ENCODE data around the gene RUBCNL.
"Not testable (repeated sequence)": the region's sequence is repeated elsewhere in the genome, so short reads cannot be mapped to it uniquely, and the experiment has no call there.

Gene RUBCNL, protein sequence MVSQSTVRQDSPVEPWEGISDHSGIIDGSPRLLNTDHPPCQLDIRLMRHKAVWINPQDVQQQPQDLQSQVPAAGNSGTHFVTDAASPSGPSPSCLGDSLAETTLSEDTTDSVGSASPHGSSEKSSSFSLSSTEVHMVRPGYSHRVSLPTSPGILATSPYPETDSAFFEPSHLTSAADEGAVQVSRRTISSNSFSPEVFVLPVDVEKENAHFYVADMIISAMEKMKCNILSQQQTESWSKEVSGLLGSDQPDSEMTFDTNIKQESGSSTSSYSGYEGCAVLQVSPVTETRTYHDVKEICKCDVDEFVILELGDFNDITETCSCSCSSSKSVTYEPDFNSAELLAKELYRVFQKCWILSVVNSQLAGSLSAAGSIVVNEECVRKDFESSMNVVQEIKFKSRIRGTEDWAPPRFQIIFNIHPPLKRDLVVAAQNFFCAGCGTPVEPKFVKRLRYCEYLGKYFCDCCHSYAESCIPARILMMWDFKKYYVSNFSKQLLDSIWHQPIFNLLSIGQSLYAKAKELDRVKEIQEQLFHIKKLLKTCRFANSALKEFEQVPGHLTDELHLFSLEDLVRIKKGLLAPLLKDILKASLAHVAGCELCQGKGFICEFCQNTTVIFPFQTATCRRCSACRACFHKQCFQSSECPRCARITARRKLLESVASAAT

DNA sequence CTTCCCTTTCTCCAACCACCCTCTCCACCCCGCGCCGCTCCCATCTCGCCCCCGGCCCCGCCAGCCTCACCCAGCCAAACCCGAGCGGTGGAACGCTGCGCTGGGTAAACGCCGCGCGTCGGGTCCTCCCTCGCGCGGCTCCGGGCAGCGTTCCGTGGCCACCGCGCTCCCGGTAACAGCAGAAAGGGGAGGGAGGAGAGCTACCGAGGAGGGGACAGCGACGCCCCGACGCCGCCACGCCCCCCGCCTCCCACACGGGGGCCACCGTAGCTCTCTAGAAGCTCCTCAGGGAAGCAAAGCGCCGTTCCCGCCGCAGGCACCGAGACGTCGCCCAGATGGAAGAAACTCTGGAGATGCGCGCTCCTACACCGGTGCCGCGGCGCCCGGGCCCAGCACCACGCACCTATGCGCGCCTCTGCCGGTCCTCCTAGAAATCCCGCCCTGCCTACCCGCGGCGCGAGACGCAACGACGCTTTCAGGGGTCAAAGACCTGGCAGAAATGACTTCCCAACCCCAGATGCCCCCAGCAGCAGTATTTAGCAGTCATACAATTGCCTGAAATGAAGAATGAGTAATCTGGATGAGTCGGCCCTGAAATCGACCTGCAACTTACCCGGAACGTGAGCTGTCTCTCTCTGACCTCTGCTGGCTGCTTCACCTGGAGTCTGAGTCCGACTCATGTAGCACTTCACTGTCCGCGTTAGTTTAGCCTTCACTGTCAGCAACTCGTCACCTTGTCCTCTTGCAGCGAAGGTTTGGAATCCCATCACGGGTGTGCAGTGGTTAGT is at the start of gene RUBCNL:
RUBCNL (minus strand) TSS at position 189 of the 788 bp plus-strand sequence. CDS start 14,777 bp downstream, outside the sequence.
- DNase-seq (ENCODE audit: low spot score), result no peak

DNA sequence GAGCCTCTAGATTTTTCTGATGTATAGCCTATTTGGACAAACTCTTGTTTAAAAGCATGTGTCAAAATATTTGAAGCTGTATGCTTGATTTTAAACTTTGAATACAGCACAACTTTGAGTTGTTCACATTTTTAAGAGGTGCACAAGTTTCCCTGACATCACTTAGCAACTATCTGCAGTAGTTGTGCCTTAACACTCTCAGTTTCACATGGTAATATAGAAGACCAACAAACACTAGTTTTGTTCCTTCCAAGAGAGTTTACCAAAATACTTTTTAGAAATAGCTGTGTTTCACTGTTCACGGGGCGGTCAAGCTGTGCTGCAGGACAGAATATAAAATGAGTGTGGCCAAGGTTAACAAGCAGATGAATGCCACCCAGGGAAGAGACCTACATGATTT is 42.5 kb upstream of the RUBCNL start:
- DNase-seq (ENCODE audit: low spot score), result not testable (repeated sequence)

DNA sequence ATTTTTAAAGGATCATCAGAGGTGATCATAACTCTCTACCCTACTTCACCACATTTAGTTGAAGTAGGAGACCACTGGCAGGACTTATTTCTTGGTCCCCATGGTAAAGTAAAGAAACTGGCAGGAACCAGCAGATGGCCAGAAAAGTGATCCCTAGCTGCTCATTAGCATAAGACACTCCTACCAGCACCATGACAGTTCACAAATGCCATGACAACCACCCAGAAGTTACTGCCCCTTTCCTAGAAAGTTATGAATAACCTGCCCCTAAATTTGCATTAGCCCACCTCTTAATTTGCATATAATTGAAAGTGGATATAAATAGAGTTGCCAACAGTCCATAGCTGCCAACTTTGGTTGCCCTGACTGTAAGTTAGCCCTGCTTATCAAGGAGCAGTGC is 18.4 kb upstream of the RUBCNL start:
- no peak for DNase-seq (ENCODE audit: low spot score)

DNA sequence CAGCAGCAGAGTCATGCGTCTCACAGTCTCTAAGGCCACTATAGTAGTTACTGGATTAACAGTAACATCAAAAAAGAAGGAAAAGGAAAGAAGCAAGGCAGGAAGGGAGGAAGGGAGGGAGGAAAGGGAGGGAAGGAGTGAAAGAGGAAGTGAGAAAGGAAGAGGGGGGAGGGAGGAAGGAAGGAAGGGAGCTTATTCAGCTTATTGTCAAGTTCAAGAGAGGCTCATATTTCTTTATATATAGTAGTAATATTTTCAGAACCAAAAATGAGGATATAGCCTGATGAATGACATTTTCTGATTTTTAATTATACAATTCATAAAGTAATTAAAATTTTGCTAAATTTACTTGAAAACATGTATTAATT is 17.7 kb upstream of the RUBCNL start:
- no peak for DNase-seq (ENCODE audit: low spot score)

DNA sequence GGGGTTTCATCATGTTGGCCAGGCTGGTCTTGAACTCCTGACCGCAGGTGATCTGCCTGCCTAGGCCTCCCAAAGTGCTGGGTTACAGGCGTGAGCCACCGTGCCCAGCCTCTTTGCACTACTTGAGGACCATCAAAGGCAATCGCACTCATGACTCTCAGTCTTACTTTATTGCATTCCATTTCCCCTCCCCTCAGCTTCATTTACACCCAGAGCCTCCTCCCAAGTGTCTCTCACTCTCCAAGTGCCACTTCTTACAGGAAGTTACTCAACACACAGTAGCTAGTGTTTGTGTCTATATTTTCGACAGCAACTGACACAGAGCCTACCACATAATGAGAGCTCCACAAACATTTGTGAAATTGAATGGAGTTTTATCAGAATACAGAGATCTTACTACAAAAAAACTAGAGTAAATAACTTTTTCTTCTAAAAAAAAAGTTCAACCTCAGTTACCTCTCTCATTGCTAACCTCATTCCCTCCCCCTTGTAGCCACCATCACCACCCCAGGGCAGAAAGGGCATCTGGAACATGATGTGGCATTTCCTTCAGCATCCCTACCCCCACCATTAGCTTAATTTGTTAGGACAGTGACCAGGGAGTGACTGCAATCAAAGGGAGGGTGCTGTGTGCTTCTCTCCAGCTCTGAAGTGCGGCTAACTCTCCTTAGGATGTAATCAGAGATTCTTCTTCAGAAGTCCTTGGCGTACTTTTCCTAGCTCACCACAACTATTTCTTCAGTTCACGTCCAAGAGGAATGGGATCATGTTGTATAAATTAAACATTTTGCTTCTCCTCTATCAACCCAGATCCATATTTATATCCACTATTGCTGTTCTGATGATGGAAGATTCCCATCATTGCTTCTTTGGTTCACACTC is 17.0 kb upstream of the RUBCNL start:
- DNase-seq (ENCODE audit: low spot score), result peak; percentile 15

DNA sequence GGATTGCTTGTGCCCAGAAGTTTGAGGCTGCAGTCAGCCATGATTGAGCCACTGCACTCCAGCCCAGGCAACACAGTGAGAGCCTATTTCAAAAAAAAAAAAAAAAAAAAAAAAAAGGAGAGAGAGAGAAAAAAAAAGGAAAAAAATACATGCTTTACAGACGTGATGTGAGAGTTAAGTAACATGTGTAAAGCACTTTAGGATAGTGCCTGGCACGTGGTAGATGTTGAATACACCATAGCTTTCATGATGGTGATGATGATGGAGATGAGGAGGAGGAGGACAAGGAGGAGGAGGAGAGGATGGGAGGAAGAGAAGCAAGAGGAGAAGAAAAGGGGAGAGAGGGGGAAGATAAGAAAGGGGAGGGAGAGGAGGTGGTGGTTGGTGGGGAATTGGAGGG is 15.1 kb upstream of the RUBCNL start:
- no peak for DNase-seq (ENCODE audit: low spot score)

DNA sequence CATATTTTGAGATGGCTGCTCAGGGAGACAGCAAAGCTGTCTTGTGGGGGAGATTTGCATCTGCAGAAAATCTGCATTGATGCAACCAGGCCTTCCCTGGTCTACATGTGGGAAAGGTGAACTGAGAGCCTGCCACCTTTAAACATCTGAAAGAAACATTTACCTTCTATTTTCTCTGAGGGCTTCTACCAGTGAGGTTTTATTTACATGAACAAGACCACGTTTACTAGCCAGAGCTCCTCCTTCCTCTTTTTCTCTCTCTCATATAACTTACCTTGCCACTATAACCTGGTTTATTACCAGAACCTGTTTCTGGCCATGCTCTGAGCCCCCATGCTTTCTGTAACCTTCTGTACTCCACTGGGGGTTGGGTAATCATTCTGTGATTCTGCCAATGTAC is 14.4 kb upstream of the RUBCNL start:
- DNase-seq (ENCODE audit: low spot score), result no peak

DNA sequence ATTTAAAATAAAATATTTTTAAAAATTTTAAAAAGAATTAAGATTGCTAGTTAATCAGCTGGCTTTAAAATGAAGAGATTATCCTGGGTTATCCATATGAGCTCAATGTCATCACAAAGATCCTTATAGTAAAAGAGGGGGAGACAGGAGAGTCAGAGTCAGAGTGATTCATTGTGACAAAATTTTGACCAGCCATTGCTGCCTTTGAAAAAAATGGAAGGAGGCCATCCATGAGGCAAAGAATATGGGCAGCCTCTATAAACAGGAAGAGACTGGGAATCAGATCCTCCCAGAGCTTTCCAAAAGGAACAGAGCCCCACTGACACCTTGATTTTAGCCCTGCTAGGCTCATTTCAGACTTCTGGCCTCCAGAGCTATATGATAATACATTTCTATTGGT is 9.3 kb upstream of the RUBCNL start:
- no peak for DNase-seq (ENCODE audit: low spot score)

DNA sequence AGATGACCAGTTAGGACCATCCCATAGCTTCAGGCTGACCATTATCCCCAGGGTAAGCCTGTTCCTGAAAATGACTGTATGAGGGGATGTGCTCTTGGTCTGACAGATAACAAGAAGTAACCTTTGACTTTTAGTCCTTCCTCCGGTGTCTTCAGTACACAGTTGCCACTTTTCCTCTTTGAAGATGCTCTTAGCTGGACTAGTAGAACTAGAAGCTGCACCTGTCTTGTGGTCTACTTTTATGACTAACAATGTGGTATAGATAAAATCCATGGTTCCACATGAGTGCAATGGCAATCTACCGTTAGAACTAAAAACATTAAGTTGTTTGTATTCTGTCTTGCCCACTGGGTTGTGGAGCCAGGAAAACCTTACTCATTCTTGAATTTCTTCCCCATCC is 5.9 kb upstream of the RUBCNL start:
- no peak for DNase-seq (ENCODE audit: low spot score)

DNA sequence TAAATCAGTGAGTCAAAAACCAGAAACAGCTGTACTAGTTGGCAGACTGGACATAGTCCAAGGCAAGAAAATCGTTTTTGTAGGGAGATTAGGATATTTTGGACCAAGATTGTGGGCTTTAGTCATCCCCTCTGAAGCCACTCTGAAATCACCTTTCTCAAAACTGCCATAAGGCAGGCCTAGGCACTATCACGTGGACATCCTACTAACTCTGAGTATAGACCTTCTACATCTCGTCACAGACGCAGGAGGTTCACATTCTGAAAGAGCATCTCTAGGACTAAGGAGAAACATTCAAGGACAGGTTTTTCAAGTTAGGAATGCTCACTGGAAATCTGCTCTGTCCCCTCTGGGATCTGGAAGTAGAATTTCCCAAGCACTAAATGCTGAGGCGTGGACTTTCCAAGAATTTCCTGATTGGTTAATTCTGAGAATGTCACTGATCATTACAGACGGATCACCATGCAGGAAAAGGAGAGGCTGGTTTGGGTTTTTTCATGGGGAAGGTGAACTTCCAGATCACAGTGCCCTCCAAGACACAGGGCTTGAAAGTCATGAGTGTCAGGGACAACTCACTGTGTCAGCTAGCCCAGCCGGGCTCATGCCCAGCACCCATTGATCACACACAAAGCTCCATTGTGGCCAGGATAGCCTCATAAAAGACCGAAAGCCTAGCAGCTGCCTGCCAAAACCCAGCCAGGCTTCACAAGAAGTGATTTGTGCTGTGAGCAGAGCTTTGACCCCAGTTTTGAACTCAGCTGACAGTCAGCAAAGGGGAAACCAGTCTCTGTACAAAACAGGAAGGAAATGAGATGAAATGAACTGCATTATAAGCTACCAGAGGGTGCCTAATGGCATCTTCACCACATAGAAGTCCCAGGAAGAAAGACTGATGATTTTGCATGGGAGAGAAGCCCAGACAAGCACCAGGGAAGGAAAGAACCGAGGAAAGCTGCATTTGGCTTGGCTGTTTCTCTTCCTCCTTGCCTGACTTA is 2.7 kb upstream of the RUBCNL start:
- DNase-seq (ENCODE audit: low spot score), result peak; percentile 4

DNA sequence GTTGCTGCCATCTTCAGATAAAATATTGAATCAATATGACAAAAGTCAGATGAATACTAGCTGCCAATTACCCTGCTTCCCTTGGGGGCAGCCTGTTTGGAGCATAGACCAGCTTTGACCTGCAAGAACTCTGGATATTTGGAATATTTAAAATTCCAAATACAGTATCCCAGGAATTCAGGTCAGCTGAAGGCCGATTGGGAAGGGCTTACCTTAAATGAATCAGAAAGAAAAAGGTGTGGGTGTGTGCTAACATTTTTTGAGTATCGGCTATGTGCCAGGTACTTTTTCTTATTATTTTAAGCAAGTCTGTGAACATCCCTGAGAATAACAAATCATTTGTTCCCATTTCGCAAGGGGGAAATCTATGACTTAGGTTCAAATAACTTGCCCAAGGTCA is 1.8 kb upstream of the RUBCNL start:
- no peak for DNase-seq (ENCODE audit: low spot score)

DNA sequence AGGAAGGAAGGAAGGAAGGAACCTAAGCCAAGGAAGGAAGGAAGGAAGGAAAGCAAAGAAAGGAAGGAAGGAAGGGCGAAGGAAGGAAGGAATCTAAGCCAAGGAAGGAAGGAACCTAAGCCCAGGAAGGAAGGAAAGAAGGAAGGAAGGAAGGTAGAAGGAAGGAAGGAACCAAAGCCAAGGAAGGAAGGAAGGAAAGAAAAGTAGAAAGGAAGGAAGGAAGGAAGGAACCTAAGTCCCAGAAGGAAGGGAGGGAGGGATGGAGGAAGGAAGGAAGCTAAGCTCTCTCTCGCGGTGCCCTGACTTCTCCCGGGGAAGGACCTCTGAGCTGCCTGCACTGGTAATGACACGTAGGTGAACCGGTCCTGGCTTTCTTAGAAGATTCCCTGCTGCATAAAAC is 1.3 kb upstream of the RUBCNL start:
- DNase-seq (ENCODE audit: low spot score), result no peak

DNA sequence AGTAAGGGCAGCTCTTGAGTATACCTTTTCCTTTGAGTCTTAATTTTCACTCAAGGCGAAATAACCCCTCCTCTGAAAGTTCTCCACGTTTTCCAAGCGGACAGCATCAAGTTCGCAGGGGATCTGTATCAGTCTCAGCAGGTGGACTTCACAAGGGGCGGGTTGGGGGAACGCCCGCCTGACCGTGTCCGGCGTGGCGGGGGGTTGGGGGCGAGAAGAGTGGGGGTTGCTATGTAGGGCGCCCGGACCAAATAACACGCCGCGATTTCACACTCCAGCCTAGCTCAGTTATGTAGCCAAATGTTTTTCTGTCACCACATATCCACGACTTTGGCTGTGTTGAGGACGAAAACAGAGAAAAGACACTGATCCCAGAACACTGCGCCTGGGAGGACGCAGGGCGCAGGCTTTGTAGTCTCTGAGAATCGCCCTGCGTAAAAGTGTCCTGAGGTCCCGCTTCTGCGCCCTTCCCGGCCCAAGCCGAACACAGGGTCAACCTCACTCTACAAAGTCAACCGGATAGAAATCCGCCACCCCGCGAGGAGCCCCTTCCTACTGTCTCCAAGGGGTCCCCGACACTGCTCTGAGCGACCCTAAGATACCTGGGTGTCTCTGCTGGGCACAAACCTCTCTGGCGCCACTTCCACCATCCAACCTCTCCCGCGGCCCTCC is 524 bp downstream of the RUBCNL start:
- no peak for DNase-seq (ENCODE audit: low spot score)

DNA sequence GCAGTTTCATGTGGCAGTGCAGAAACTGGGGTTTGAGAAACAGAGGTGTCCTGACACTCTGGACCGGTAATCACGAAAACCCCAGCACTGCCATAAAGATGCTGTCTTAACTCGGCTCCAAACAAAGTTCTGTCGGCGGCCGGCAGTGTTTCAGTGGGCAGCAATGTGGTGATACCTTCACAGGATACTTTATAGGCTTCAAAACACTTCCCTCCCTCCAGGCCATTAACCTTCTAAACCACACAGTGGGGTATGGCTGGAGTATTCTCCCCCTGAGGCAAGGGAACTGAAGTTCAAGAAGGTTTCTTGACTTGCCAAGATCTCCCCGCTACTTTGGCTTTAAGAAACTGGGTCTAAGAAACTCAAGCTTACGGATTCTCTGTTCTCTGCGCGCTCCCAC is 1.1 kb downstream of the RUBCNL start:
- no peak for DNase-seq (ENCODE audit: low spot score)

DNA sequence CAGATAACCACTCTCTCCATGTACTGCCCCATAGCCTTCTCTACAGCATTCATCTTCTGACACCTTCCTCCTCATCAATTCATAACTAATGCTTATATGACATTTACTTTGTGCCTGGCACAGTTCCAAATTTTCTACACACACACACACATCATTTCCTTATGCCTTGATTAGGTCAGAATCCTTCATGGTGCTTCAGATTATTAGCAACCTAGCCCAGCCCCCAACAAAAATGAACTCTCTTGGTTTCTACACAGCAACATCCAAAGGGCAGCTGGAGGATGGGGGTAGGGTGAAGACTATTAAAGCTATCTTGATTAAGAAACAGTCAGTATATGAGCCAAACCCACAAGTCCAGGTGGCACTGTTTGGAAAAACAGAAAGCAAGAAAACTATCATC is 3.7 kb downstream of the RUBCNL start:
- no peak for DNase-seq (ENCODE audit: low spot score)

DNA sequence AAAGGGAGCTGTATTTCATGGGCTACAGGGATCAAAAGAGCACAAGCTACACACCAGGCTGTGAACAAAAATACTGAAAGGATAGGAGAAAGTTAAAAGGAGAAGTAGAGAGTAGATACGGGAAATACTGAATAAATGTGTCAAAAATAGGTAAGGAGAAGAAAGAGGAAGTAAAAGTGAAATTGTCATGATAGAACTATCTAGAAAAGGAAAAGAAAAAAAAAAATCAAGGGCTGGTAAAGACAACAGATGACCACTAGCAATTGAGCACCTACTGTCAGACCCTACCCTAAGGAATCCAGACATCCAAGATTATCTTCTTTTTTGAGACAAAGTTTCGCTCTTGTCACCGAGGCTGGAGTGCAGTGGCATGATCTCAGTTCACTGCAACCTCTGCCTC is 4.8 kb downstream of the RUBCNL start:
- DNase-seq (ENCODE audit: low spot score), result no peak

DNA sequence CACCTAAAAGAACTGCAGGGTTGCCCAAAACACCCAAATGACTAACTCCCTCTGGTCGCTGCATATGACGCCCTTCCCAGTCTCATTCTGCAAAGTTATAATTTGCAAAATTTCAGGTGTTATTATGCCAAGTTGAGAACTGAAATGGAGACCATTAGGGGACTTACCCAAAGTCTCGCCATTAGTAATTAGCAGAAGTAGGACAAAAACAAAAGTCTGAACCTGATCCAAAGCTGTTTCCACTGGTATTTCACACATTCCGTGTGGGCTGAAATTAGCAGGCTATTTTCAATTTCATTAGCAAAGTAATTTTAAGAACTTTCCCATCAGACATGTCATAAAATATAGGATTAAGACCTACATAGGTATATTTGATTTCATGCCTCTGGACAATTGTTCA is 6.8 kb downstream of the RUBCNL start:
- DNase-seq (ENCODE audit: low spot score), result no peak

DNA sequence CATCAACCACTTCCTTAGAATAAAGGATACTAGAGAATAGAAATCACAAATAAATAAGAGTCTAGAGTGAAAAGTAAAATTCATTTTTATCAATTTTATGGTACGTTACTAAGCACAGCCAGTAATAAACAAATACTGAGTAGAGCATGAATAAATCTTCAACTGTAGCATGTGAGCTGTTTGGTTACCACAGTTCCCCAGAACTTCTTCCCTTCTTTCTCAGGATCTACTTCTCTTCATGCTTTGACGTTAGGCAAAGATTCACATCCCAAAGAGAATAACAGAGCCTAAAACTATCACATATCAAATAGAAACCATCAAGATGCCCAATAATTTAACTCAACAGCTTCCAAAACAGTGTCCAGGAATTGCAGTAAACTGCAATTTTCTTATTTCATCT is 7.4 kb downstream of the RUBCNL start:
- no peak for DNase-seq (ENCODE audit: low spot score)

DNA sequence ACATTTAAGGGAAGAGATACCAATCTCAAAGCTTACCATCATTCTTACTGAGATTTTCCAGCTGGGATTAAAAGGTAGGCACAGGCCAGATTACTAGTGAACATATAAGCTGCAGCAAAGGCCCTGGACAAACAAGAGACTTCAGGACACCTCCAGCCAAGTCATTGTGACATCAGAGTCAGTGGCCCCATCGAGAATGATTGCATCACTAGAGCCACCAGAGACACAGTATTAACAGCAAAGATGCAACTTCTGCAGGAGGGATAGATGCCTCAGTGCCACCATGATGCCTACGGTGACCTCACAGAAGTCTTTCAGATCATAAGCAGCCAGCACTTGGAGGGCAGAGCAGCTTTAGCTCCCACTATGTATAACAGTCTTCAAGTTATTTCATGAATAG is 8.6 kb downstream of the RUBCNL start:
- DNase-seq (ENCODE audit: low spot score), result no peak

DNA sequence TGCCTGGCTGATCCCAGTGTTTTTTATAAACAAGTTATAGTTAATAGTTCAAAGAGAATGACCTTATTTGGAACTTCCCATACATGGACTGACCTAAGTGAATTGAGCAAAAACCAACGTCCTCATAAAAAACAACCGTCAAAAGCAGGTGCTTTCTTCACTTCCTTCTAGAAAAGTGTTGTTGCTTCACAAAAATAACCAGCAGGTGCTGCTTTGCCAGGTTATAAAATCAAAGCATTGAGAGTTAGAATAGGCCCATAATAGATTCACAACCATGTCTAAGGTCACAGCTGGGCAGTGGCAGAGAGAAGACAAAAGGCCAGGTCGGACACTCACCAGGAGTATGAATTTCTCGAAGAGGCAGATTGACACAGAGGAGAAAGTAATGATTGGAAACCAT is 9.5 kb downstream of the RUBCNL start:
- DNase-seq (ENCODE audit: low spot score), result no peak
